Measurements from ENCODE around the gene CIAO3.

DNA sequence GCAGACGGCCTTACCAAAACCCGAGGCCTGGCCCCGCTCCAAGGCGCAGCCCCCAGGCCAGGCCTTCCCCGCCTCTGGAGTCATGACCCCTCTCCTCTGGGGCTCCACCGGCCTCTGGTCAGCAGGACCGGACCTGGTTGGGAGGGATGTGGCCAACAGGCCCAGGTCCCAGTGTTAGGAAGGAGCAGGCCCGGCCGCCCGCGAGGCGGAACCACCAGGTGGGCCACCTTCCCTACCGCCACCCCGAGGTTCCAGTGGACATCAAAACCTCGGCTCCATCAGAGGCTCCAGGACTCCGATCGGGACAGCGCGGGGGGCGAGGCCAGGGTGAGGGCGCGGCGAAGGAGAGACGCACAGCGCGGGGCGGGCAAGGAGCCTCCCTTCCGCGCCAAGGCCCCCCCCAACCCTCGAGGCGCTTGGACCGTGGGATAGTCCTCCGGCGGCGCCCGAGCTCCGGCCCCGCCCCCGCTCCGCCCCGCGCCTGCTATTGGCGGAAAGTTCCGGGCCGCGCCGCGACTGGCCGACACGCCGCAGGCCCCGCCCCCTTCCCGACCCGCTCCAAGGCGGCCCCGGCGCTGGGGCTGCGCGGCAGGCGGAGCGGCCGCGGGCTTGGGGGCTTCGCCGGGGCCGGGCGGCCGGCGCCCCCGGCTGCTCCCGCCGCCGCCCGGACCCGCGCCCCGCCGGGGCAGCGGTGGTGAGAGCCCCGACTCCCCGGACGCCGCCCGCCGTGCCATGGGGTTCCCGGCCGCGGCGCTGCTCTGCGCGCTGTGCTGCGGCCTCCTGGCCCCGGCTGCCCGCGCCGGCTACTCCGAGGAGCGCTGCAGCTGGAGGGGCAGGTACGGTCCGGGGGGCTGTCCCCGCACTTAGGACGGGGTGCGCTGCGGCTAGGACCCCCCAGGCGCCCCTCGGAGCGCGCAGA, 26.0 kb downstream of the CIAO3 start, which contains the start of gene METRN:
- TF ChIP-seq, protein P1, sequence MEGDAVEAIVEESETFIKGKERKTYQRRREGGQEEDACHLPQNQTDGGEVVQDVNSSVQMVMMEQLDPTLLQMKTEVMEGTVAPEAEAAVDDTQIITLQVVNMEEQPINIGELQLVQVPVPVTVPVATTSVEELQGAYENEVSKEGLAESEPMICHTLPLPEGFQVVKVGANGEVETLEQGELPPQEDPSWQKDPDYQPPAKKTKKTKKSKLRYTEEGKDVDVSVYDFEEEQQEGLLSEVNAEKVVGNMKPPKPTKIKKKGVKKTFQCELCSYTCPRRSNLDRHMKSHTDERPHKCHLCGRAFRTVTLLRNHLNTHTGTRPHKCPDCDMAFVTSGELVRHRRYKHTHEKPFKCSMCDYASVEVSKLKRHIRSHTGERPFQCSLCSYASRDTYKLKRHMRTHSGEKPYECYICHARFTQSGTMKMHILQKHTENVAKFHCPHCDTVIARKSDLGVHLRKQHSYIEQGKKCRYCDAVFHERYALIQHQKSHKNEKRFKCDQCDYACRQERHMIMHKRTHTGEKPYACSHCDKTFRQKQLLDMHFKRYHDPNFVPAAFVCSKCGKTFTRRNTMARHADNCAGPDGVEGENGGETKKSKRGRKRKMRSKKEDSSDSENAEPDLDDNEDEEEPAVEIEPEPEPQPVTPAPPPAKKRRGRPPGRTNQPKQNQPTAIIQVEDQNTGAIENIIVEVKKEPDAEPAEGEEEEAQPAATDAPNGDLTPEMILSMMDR (IDR thresholded peaks at IDR 0.05): no peak
- no peak for TF ChIP-seq POLR2A (IDR thresholded peaks at IDR 0.05)
